Sigmoid colon (tissue), 7 donors: Measurements from ENCODE around the gene EXOC6. TPM values are rescaled to one million over a fixed set of nuclear protein-coding genes. Genes with fewer than 3 reads are reported as not detected.

Experiments used
- DNase-seq: peaks from one replicate; pipeline ENCODE4 v3.0.0-alpha.2; 2019
- H3K27ac ChIP-seq, 4 donors: fragments of 200-600 bp; sonication (generic); one replicate each; pipeline ENCODE4 v1.5.1; 2016 to 2019; ENCODE audit warnings: mild to moderate bottlenecking in 1 of 4
- H3K27me3 ChIP-seq, 3 donors: fragments of 200-600 bp; sonication (generic); one replicate each; pipeline ENCODE4 v1.5.1; 2019; ENCODE audit warnings: mild to moderate bottlenecking in 1 of 3
- H3K36me3 ChIP-seq, 4 donors: fragments of 200-600 bp; sonication (generic); one replicate each; pipeline ENCODE4 v1.5.1; 2016 to 2019
- H3K4me1 ChIP-seq, 4 donors: fragments of 200-600 bp; sonication (generic); one replicate each; pipeline ENCODE4 v1.5.1; 2017 to 2019
- H3K4me3 ChIP-seq, 4 donors: fragments of 200-600 bp; sonication (generic); one replicate each; pipeline ENCODE4 v1.5.1; 2017 to 2019; ENCODE audit warnings: mild to moderate bottlenecking in 2 of 4, moderate library complexity in 1 of 4
- H3K9me3 ChIP-seq, 4 donors: fragments of 200-600 bp in 3 of 4; sonication (generic) in 3 of 4; one replicate each; pipeline versions ENCODE4 v1.5.1 to v1.6.1; 2013 to 2019
- CTCF ChIP-seq, 4 experiments: fragments of 450-650 bp in 3 of 4; fragments of 200-600 bp in 1 of 4; IDR thresholded peaks; one replicate each; pipeline ENCODE4 v1.5.1; 2016 to 2019; ENCODE audit warnings: antibody characterized with exemption in 4 of 4, mild to moderate bottlenecking in 3 of 4, moderate library complexity in 2 of 4
- EP300 ChIP-seq, 4 donors: sonication (generic); formaldehyde crosslinking; IDR thresholded peaks; one replicate each; pipeline ENCODE4 v1.6.1; 2017; ENCODE audit warnings: antibody characterized with exemption in 4 of 4
- POLR2A ChIP-seq, 2 donors: fragments of 450-650 bp; IDR thresholded peaks; one replicate each; pipeline ENCODE4 v1.6.1; 2016; ENCODE audit warnings: antibody characterized with exemption in 2 of 2, mild to moderate bottlenecking in 2 of 2, moderate library complexity in 2 of 2
- POLR2AphosphoS5 ChIP-seq, 4 donors: sonication (generic); formaldehyde crosslinking; IDR thresholded peaks; one replicate each; pipeline ENCODE4 v1.6.1; 2017; ENCODE audit warnings: antibody characterized with exemption in 4 of 4
- WGBS, 2 donors: extraction: QIAGEN DNeasy Blood & Tissue Kit; methylation state at CpG; one replicate each; pipeline ENCODE4 v1.1.7; 2013; 5-methylcytosine and 5-hydroxymethylcytosine counted together
- intact Hi-C: fragments of 100-400 bp; cut with DNase I; formaldehyde crosslinking; loops from one replicate; pipeline ENCODE4 v1.15.1; 2023
- polyA plus RNA-seq, 3 donors: library from polyadenylated mRNA; stranded (reverse); fragments of 200-250 nt; gene quantifications; one replicate each; pipeline ENCODE4 v1.2.3, GENCODE V29; 2013
- total RNA-seq, 4 donors: library from RNA; depleted of rRNA; stranded (reverse); fragments of >200 nt; gene quantifications; one replicate each; pipeline ENCODE4 v1.1.0, GENCODE V29; 2016
- donor health status: healthy with polysubstance abuse.
- donor health status: Bipolar disorder and iron deficiency.
- donor health status: healthy.

The EXOC6 gene
- total and polyA plus RNA-seq, 7 donors = 6.6 to 20.2 (median 16.6) TPM

- 1 to 2% methylated on average over 68 of the region's 68 CpGs for WGBS, 2 donors
- Histone ChIP-seq H3K27ac (no peak overlapping the region), H3K27me3 (peaks cover 41 to 100% (median 73%) of the 10 kb centered on the region in 3 donors), H3K9me3 (no peaks in the 10 kb centered on the region), H3K4me3 (peak overlapping the region in 3 of 4 donors; percentile 13 to 31 (median 24)), H3K4me1 (peaks cover 0 to 34% (median 24%) of the 10 kb centered on the region in 4 donors), H3K36me3 (peaks cover 0 to 11% (median 0%) of the 10 kb centered on the region in 4 donors)
- TF ChIP-seq CTCF (IDR thresholded peaks at IDR 0.05) (peak in 2 of 4 experiments; percentile 10 to 34), EP300 (IDR thresholded peaks at IDR 0.05) (no peak)
- DNase-seq = no peak
- intact Hi-C loops = no loop called here
These were observed 214.3 kb downstream of the EXOC6 start for GRCh38 chr10:93062514-93063143.

- H3K9me3 ChIP-seq = no peaks in the 10 kb centered on the region
- intact Hi-C loops = no loop called here
- no peak overlapping the region for H3K27ac ChIP-seq
- WGBS, 2 donors = 12 to 15% methylated on average over 43 of the region's 43 CpGs
- peaks cover 0 to 38% (median 26%) of the 10 kb centered on the region in 4 donors for H3K4me1 ChIP-seq
- no peak for DNase-seq
- peak overlapping the region in 2 of 4 donors; percentile 24 to 31 for H3K4me3 ChIP-seq
- peaks cover 0 to 5% (median 0%) of the 10 kb centered on the region in 4 donors for H3K36me3 ChIP-seq
- TF ChIP-seq CTCF (IDR thresholded peaks at IDR 0.05) (no peak), EP300 (IDR thresholded peaks at IDR 0.05) (no peak), POLR2A (IDR thresholded peaks at IDR 0.05) (no peak), POLR2AphosphoS5 (IDR thresholded peaks at IDR 0.05) (no peak)
- H3K27me3 ChIP-seq = peaks cover 43 to 100% (median 80%) of the 10 kb centered on the region in 3 donors
These were observed 215.0 kb downstream of the EXOC6 start for GRCh38 chr10:93063144-93063976.

- intact Hi-C loops = no loop called here
- no peaks in the 10 kb centered on the region for H3K9me3 ChIP-seq
- H3K36me3 ChIP-seq = no peaks in the 10 kb centered on the region
- 71 to 73% methylated on average over 9 of the region's 9 CpGs for WGBS, 2 donors
- TF ChIP-seq POLR2AphosphoS5 (IDR thresholded peaks at IDR 0.05) (no peak), CTCF (IDR thresholded peaks at IDR 0.05) (no peak), POLR2A (IDR thresholded peaks at IDR 0.05) (no peak), EP300 (IDR thresholded peaks at IDR 0.05) (no peak)
- peaks cover 44 to 100% (median 82%) of the 10 kb centered on the region in 3 donors for H3K27me3 ChIP-seq
- no peak for DNase-seq
- H3K4me3 ChIP-seq = no peak overlapping the region
- H3K27ac ChIP-seq = no peak overlapping the region
- H3K4me1 ChIP-seq = peaks cover 0 to 46% (median 31%) of the 10 kb centered on the region in 4 donors
These were observed 215.8 kb downstream of the EXOC6 start for GRCh38 chr10:93063977-93064660.

GRCh38 chr10:93064874-93065660, 216.7 kb downstream of the EXOC6 start:
- no peaks in the 10 kb centered on the region for H3K36me3 ChIP-seq
- peaks cover 0 to 46% (median 31%) of the 10 kb centered on the region in 4 donors for H3K4me1 ChIP-seq
- WGBS, 2 donors = 72 to 80% methylated on average over 12 of the region's 12 CpGs
- H3K27me3 ChIP-seq = peaks cover 43 to 100% (median 84%) of the 10 kb centered on the region in 3 donors
- no peak for DNase-seq
- intact Hi-C loops = no loop called here
- H3K27ac ChIP-seq = no peak overlapping the region
- H3K4me3 ChIP-seq = no peak overlapping the region
- TF ChIP-seq EP300 (IDR thresholded peaks at IDR 0.05) (no peak), POLR2A (IDR thresholded peaks at IDR 0.05) (no peak), CTCF (IDR thresholded peaks at IDR 0.05) (no peak), POLR2AphosphoS5 (IDR thresholded peaks at IDR 0.05) (no peak)
- H3K9me3 ChIP-seq = no peaks in the 10 kb centered on the region
